Fibroblast of pulmonary artery (primary cell): ENCODE measurements around the gene ADTRP.

ENCODE experiments used
- DNase-seq: peaks from one replicate; pipeline ENCODE4 v3.0.0-alpha.2; 2010; ENCODE audit warnings: low read depth
- H3K4me3 ChIP-seq: replicated peaks from 2 replicates; pipeline ENCODE4 v1.5.1; 2011; ENCODE audit warnings: low read depth, mild to moderate bottlenecking, control low read depth, low read length, moderate library complexity
- CTCF ChIP-seq: IDR thresholded peaks from 2 replicates; pipeline ENCODE4 v1.5.1; 2011; ENCODE audit warnings: mild to moderate bottlenecking, control low read depth, low read length, inconsistent platforms; ENCODE audit errors: missing control alignments

Gene ADTRP

GRCh38 chr6:11748591-11749210, 29.9 kb downstream of the ADTRP start:
- no peak for TF ChIP-seq CTCF
- DNase-seq, result no peak
- no peak overlapping the region for H3K4me3 ChIP-seq

- no peak overlapping the region for H3K4me3 ChIP-seq
- TF ChIP-seq CTCF, result no peak
- no peak for DNase-seq
Measured at GRCh38 chr6:11747021-11747420, 31.6 kb downstream of the ADTRP start.

- peak; percentile 95 for DNase-seq
- no peak for TF ChIP-seq CTCF
Measured at GRCh38 chr6:11744753-11745152, 33.9 kb downstream of the ADTRP start.

GRCh38 chr6:11744101-11744500, 34.5 kb downstream of the ADTRP start:
- no peak overlapping the region for H3K4me3 ChIP-seq
- no peak for DNase-seq
- no peak for TF ChIP-seq CTCF

More at GRCh38 chr6:11744753-11745152, 33.9 kb downstream of the ADTRP start:
- no peak overlapping the region for H3K4me3 ChIP-seq

GRCh38 chr6:11740875-11741274, 37.7 kb downstream of the ADTRP start:
- TF ChIP-seq CTCF, result no peak
- DNase-seq, result no peak
- no peak overlapping the region for H3K4me3 ChIP-seq

- H3K4me3 ChIP-seq, result no peak overlapping the region
- no peak for DNase-seq
- no peak for TF ChIP-seq CTCF
Measured at GRCh38 chr6:11738661-11739375, 39.8 kb downstream of the ADTRP start.

GRCh38 chr6:11738234-11738633, 40.4 kb downstream of the ADTRP start:
- no peak for TF ChIP-seq CTCF
- no peak overlapping the region for H3K4me3 ChIP-seq
- no peak for DNase-seq
